Aorta (tissue), 5 donors: ENCODE data around the gene TBC1D23. TPM values are rescaled to one million over a fixed set of nuclear protein-coding genes. Genes with fewer than 3 reads are reported as not detected.
"Not testable (repeated sequence)": the region's sequence is repeated elsewhere in the genome, so short reads cannot be mapped to it uniquely, and the experiment has no call there.

Source experiments
- ATAC-seq: fragments of 200-7000 bp; cut with Tn5 transposase; one replicate; pipeline ENCODE4 v1.9.1; 2022; ENCODE audit warnings: moderate library complexity; ENCODE audit not compliant: low FRiP score
- DNase-seq, 2 donors: peaks; one replicate each; pipeline ENCODE4 v3.0.0-alpha.2; 2020
- H3K27ac ChIP-seq, 2 donors: one replicate each; pipeline ENCODE4 v1.5.1; 2013; ENCODE audit warnings: low read length in 2 of 2, mild to moderate bottlenecking in 2 of 2, moderate library complexity in 2 of 2, control low read depth in 1 of 2, inconsistent platforms in 1 of 2, low read depth in 1 of 2
- H3K27me3 ChIP-seq, 2 donors: one replicate each; pipeline ENCODE4 v1.6.1; 2013; ENCODE audit warnings: control low read depth in 1 of 2, low read length in 1 of 2, mild to moderate bottlenecking in 1 of 2, moderate library complexity in 1 of 2; ENCODE audit not compliant: insufficient read depth in 2 of 2, control insufficient read depth in 1 of 2
- H3K36me3 ChIP-seq, 2 donors: one replicate each; pipeline ENCODE4 v1.6.1; 2013; ENCODE audit warnings: control low read depth in 1 of 2, low read length in 1 of 2, mild to moderate bottlenecking in 1 of 2; ENCODE audit not compliant: insufficient read depth in 2 of 2, control insufficient read depth in 1 of 2
- H3K4me1 ChIP-seq, 2 donors: one replicate each; pipeline ENCODE4 v1.6.1; 2013; ENCODE audit warnings: low read length in 2 of 2, control low read depth in 1 of 2, mild to moderate bottlenecking in 1 of 2, moderate library complexity in 1 of 2; ENCODE audit not compliant: insufficient read depth in 2 of 2, control insufficient read depth in 1 of 2
- H3K4me3 ChIP-seq, 2 donors: one replicate each; pipeline ENCODE4 v1.5.1; 2013; ENCODE audit warnings: low read length in 2 of 2, control low read depth in 1 of 2, mild to moderate bottlenecking in 1 of 2
- H3K9me3 ChIP-seq: one replicate; pipeline ENCODE4 v1.6.1; 2013; ENCODE audit warnings: mild to moderate bottlenecking, low read length; ENCODE audit not compliant: control insufficient read depth
- WGBS, 2 donors: extraction: QIAGEN DNeasy Blood & Tissue Kit; methylation state at CpG; one replicate each; pipeline ENCODE4 v1.1.7; 2013; 5-methylcytosine and 5-hydroxymethylcytosine counted together
- intact Hi-C, 2 donors: fragments of 100-400 bp; cut with DNase I; formaldehyde crosslinking; loops; one replicate each; pipeline versions ENCODE4 v1.14.2 to v1.15.0; 2022
- polyA plus RNA-seq, 2 donors: library from polyadenylated mRNA; stranded (reverse); fragments of 200-250 nt; gene quantifications; one replicate each; pipeline ENCODE4 v1.2.3, GENCODE V29; 2013
- total RNA-seq, 2 donors: library from RNA; stranded (reverse); fragmentation: NEBNext Ultra II Directional; extraction: Animal tissue kit (Norgen Biotek cat#: 25700); gene quantifications; one replicate each; pipeline ENCODE4 v1.2.1, GENCODE V29; 2021
- donor health status: healthy with polysubstance abuse.
- donor health status: Bipolar disorder and iron deficiency.
- donor health status: DM: no; HTN: no; CAD: no.
- donor health status: DM: no; HTN: no; CAD: no.
- donor health status: DM: yes; HTN: yes; CAD: no.

Gene TBC1D23
- total and polyA plus RNA-seq, 4 donors = 19.5 to 59.3 (median 33.3) TPM

GRCh38 chr3:100227511-100227921 is 33.3 kb upstream of the TBC1D23 start:
- H3K36me3 ChIP-seq = no peaks in the 10 kb centered on the region
- no peak for ATAC-seq
- no peak overlapping the region for H3K4me3 ChIP-seq
- WGBS, 2 donors = 85 to 89% methylated on average over 2 of the region's 2 CpGs
- no peaks in the 10 kb centered on the region for H3K9me3 ChIP-seq
- no peaks in the 10 kb centered on the region for H3K27me3 ChIP-seq
- no peak overlapping the region for H3K27ac ChIP-seq
- H3K4me1 ChIP-seq = no peaks in the 10 kb centered on the region
- no peak for DNase-seq
- intact Hi-C loops = no loop called here

- WGBS, 2 donors = 96 to 97% methylated on average over 1 of the region's 1 CpG
- Histone ChIP-seq H3K36me3 (no peaks in the 10 kb centered on the region), H3K4me3 (no peak overlapping the region), H3K27me3 (no peaks in the 10 kb centered on the region), H3K9me3 (no peaks in the 10 kb centered on the region), H3K4me1 (no peaks in the 10 kb centered on the region), H3K27ac (no peak overlapping the region)
- DNase-seq (no peak), ATAC-seq (no peak)
- intact Hi-C loops = no loop called here
Observed at GRCh38 chr3:100228247-100228646, 32.5 kb upstream of the TBC1D23 start.

GRCh38 chr3:100229188-100229587 is 31.6 kb upstream of the TBC1D23 start:
- ATAC-seq, H3K27ac ChIP-seq, intact Hi-C loops, H3K9me3 ChIP-seq, H3K4me1 ChIP-seq, H3K4me3 ChIP-seq, H3K36me3 ChIP-seq, H3K27me3 ChIP-seq, DNase-seq: not testable (repeated sequence)
- WGBS, 2 donors = 95 to 96% methylated on average over 3 of the region's 3 CpGs

GRCh38 chr3:100230710-100231109 is 30.1 kb upstream of the TBC1D23 start:
- Histone ChIP-seq H3K4me1 (no peaks in the 10 kb centered on the region), H3K36me3 (no peaks in the 10 kb centered on the region), H3K4me3 (no peak overlapping the region), H3K27ac (no peak overlapping the region), H3K9me3 (no peaks in the 10 kb centered on the region), H3K27me3 (no peaks in the 10 kb centered on the region)
- intact Hi-C loops = no loop called here
- DNase-seq = no peak
- no peak for ATAC-seq
- 83 to 88% methylated on average over 3 of the region's 3 CpGs for WGBS, 2 donors

- DNase-seq (no peak), ATAC-seq (no peak)
- Histone ChIP-seq H3K9me3 (no peaks in the 10 kb centered on the region), H3K27ac (no peak overlapping the region), H3K36me3 (no peaks in the 10 kb centered on the region), H3K27me3 (no peaks in the 10 kb centered on the region), H3K4me1 (no peaks in the 10 kb centered on the region), H3K4me3 (no peak overlapping the region)
- 26 to 35% methylated on average over 2 of the region's 2 CpGs for WGBS, 2 donors
- intact Hi-C loops = no loop called here
Observed at GRCh38 chr3:100231668-100232067, 29.1 kb upstream of the TBC1D23 start.

- ATAC-seq (no peak), DNase-seq (no peak)
- H3K36me3 ChIP-seq = no peaks in the 10 kb centered on the region
- WGBS, 2 donors = 88 to 93% methylated on average over 2 of the region's 2 CpGs
- H3K27me3 ChIP-seq = no peaks in the 10 kb centered on the region
- no peak overlapping the region for H3K4me3 ChIP-seq
- intact Hi-C loops = no loop called here
- H3K27ac ChIP-seq = no peak overlapping the region
- no peaks in the 10 kb centered on the region for H3K4me1 ChIP-seq
- H3K9me3 ChIP-seq = peaks cover 2% of the 10 kb centered on the region
Observed at GRCh38 chr3:100234364-100234763, 26.4 kb upstream of the TBC1D23 start.

- intact Hi-C loops = no loop called here
- WGBS, 2 donors = 96 to 97% methylated on average over 1 of the region's 1 CpG
- Histone ChIP-seq H3K4me1 (no peaks in the 10 kb centered on the region), H3K27ac (no peak overlapping the region), H3K9me3 (peaks cover 2% of the 10 kb centered on the region), H3K27me3 (no peaks in the 10 kb centered on the region), H3K36me3 (no peaks in the 10 kb centered on the region), H3K4me3 (no peak overlapping the region)
- DNase-seq = no peak
- ATAC-seq = no peak
Observed at GRCh38 chr3:100238599-100238998, 22.2 kb upstream of the TBC1D23 start.

GRCh38 chr3:100242471-100242870 is 18.3 kb upstream of the TBC1D23 start:
- H3K4me1 ChIP-seq, intact Hi-C loops, ATAC-seq, H3K27ac ChIP-seq, H3K4me3 ChIP-seq, H3K9me3 ChIP-seq, H3K27me3 ChIP-seq, DNase-seq, H3K36me3 ChIP-seq: not testable (repeated sequence)
- WGBS, 2 donors = 93 to 99% methylated on average over 1 of the region's 1 CpG

GRCh38 chr3:100244264-100244663 is 16.5 kb upstream of the TBC1D23 start:
- no peak for ATAC-seq

More at GRCh38 chr3:100244264-100244663, 16.5 kb upstream of the TBC1D23 start:
- intact Hi-C loops = no loop called here
- no peak for DNase-seq
- H3K4me3 ChIP-seq = no peak overlapping the region
- no peaks in the 10 kb centered on the region for H3K9me3 ChIP-seq
- H3K36me3 ChIP-seq = no peaks in the 10 kb centered on the region
- no peaks in the 10 kb centered on the region for H3K4me1 ChIP-seq
- no peaks in the 10 kb centered on the region for H3K27me3 ChIP-seq
- no peak overlapping the region for H3K27ac ChIP-seq
